ENCODE data around the gene KL.

KL gene

DNA sequence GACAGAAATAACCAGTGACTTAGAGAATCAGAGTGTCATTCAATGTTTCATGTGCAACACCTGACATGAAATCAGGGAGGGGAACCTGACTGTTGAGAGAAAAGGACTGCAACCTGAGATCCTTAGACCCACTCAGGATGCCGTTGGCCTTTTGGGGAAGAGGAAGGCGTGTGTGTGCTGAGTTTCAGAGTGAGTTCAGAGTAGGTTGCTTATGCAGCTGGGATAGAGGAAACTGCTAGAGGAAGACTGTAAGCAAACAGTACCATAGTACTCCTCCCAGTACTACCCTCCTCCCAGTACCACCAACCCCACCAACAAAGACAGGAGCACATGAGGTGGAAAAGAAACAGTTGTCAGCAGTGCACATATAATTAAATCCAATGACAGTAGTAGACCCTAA, 63.7 kb downstream of the KL start:
- no peak for DNase-seq (ENCODE audit: low read depth in 1 of 2, low spot score in 1 of 2)

DNA sequence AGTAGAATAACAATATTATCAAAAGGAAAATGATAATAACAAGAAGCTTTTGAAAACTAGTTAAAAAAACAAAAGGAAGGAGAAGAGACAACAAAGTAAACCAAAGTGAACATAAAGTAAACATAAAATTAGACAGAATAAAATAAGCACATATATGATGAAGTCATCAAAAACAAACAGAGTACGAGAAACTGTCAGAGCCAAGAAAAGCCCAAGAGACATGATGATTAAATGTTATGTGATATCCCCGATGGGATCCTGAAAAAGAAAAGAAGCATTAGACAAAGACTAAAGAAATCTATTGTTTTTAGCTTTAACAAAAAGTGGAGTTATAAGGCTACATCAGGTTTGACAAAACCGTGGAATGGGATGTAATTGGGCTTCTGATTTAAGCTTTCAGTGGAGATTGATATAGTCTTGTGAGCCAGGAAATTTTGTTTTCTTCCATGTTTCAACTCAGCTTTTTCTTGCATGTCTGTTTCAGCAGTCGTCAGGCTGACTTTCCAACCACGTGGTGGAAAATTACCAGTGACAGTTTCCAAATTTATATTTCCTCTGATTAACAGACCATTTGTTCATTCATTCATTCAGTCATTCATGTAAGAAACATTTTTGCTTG, 64.9 kb downstream of the KL start:
- no peak for DNase-seq (ENCODE audit: low read depth in 1 of 2, low spot score in 1 of 2)

DNA sequence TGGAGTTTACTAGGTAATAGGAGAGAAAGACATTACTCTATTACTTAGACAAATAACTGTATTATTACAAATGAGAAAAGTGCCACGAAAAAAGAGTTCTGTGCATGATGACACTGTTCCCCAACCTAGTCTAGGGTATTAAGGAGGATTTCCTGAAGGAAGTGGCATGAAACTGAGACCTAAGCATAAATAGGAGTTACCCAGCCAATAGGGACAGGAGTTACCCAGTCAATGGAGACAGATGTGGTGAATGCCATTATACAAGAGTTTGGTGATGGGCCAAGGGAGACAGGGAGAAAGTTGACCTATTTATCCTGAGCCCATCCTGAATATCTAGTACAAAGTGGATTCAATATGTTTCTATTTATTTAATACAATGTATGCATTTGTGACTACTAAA, 65.4 kb downstream of the KL start:
- no peak for DNase-seq (ENCODE audit: low read depth in 1 of 2, low spot score in 1 of 2)

DNA sequence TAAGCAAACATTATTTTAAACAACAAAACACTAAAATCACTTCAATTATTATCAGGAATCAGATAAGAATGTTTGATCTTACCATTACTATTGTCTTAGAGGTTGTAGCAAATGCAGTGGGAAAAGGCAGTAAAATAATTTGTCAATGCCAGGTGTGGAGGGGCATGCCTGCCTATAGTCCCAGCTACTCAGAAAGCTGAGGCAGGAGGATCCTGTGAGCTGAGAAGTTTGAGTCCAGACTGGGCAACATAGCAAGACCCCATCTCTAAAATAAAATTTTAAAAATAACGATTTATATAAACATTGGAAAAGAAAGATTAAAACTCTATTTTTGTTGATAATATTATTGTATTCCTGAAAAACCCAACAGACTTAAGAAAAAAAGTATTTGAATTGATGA, 66.8 kb downstream of the KL start:
- DNase-seq (ENCODE audit: low read depth in 1 of 2, low spot score in 1 of 2): no peak

DNA sequence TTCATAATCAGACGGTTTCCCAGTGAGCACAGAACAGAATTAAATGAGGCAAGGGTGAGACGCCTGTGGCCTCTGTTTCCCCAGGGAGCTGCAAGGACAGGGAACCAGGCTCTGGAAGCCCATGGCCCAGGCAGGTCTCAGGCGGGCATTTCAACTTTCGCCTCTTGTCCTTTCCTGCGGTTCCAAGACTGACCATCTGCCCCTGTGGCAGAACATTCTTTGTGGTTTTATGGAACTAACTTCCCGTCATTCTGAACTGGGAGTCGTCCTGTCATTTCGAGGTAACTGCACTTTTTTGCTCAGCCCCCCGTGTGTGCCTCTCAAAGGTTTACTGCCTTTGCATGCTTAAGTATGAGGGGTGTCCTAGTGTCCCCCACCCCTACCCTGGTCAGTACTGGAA, 70.9 kb downstream of the KL start:
- DNase-seq (ENCODE audit: low read depth in 1 of 2, low spot score in 1 of 2): no peak

DNA sequence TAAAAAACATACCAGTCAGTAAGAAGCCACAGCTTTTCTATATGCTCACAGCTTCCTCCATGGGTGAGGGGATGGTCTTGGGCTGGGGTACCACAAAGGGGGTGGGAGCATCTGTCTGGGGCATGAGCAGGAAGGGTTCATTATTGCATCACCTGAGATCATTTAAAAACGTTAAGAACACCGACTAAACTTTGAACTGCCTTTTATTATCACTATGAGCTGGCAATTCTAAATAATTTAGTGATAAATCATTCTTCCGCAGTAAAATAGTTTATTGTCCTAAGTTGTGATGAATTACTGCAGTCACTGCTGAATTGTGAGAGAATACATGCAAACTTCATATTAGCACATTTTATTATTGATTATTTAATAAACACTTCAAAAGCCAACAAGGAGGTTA, 71.6 kb downstream of the KL start:
- no peak for DNase-seq (ENCODE audit: low read depth in 1 of 2, low spot score in 1 of 2)

DNA sequence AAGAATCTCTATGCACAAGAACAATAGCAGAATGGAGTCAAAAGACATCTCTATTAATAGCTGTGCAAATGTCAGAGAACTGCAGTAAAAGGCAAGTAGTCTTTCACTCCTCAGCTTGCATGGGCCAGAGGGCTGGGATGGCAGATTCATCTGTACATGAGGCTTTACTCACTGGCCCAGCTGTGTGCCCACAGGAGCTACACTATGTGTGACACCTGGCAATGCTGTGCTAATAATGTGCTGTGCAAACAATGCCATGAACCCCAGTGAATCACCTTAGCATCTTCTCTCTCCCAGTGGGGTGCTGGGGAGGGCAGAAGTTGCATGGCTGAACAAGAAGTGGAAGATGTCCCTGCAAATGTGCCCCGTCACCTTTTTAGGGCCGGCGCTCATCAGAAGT, 73.1 kb downstream of the KL start:
- DNase-seq (ENCODE audit: low read depth in 1 of 2, low spot score in 1 of 2): no peak

DNA sequence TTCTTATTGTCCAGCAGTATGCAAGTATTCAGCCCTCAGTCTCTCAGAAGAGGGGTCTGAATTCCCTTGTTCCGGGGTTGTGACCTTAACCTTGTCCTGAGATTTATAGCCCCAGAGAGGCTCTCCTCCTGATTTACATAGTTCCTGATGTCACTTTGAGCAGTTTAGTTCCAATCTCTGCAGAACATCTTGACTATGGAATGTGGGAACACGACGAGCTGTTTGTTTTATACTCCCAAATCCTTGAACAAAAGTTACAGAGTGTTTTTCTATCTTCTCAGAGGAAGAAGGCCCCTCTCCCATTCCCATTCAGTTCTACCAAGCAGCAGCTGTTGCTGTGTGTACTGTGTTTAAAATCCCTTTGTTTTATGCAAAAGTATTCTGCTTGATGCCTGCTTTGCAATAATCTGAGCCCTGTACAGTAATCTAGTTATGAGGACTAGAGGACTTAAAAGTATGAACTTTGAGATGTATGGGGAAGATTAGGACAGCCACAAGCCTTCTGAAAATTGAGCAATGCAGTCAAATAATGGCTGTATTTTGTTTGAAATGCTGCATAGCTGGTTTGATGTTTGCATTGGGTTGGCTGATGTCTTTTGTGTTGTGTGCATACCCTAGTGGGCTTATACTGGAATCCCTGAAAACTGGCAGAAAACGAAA, 74.7 kb downstream of the KL start:
- no peak for DNase-seq (ENCODE audit: low read depth in 1 of 2, low spot score in 1 of 2)

DNA sequence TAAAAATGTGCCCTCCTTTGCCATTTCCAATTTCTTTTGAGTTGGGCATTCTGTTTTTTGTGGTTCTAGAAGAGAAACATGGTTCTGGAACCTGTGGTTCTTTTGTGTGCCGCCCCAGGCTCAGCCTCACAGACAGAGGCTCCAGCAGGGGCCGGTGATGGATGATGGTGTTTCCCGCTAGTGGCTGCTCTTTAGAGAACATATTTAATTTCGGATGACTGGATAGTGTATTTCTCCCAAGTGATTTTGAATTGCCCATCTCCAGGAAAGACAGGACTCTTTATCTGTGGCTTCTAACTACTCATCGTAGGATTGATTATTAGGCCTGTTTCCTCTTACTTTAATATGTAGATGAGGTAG, 75.2 kb downstream of the KL start:
- DNase-seq (ENCODE audit: low read depth in 1 of 2, low spot score in 1 of 2): no peak

DNA sequence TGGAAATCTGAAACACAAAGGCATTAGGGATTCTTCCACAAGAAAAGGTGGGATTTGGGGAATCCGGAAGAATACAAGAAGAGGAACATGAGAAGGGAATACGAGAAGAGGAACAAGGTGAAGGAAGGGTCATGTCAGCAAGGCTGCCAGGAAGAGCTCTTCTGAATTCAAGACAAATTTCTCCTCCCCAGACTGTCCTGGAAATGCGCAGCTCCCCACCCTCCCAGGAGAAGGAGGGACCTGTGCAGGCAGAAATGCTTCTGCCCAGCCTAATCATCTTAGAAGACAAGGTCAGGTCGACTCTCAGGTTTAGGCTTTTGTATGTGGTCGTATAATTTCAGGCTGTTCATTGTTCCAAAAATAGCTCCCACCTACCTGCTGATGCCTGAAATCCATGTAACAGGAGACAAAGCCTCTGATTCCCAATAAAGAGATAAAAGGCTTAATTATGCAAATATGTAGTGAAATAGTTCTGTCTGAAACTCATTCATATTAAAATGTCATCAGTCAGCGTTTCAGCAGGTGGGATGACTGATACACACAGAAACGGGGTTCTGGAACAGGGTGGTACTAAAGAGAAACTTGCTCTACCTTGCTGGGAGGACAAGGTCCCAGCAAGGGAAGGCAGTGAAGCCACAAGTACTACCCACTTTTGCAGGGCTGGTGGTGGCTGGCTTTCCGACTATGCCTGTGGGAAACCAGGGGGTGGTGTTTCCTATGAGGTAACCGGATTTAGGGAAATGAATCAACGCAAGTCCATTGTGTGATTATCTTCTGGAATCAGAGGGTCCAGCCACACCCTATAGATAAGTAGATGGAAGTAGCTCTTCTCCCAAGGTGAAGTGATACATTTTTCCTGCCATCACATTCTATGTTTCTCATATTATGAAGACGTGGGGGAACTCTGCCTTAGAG, 76.1 kb downstream of the KL start:
- no peak for DNase-seq (ENCODE audit: low read depth in 1 of 2, low spot score in 1 of 2)

DNA sequence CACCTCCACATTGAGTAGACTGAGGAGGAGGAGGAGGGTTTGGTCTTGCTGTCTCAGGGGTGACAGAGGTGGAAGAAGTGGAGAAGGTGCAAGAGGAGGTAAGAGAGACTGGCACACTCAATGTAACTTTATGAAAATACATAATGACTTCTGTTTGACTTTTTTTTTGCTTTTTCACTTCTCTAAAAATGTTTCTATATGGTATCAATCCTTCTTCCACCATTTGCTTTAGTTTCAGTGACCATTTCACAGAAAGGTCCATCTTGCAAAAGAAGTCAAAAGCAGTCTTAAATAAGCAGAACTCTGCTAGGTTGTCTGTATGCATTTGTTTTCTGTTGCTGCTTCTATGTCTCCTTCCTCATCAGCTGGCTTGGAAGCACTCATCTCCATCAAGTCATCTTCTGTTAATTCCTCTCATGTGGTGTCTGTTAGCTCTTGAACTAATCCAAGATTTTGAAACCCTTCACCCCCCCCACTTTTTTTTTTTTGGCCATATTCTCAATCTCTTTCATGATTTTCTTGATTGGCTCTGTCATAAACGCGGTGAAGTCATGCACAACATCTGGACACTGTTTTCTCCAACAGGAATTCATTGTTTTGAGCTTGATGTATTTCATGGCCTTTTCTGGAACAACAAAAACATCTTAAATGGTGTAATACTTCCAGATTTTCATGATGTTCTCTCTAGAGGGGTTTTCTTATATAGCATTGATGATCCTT, 80.8 kb downstream of the KL start:
- DNase-seq (ENCODE audit: low read depth in 1 of 2, low spot score in 1 of 2): no peak

DNA sequence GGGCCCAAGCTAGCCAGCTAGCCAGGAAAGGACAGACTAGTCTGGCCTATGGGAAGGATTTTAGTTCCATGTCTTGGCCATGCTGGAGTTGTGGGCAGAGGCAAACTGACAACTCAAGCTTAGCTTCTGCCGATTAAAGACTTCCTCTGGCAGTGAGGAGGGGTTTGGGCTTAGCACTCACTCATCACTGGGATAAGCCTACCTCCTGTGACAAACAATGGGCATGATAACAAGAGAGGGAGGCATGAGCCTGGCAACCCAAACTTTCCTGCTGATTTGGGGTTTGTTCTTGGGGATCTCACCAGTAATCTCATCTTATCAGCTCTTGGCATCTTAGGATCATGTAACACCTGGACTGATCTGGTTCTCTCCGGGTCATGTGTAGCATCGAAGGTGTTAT, 83.6 kb downstream of the KL start:
- no peak for DNase-seq (ENCODE audit: low read depth in 1 of 2, low spot score in 1 of 2)

DNA sequence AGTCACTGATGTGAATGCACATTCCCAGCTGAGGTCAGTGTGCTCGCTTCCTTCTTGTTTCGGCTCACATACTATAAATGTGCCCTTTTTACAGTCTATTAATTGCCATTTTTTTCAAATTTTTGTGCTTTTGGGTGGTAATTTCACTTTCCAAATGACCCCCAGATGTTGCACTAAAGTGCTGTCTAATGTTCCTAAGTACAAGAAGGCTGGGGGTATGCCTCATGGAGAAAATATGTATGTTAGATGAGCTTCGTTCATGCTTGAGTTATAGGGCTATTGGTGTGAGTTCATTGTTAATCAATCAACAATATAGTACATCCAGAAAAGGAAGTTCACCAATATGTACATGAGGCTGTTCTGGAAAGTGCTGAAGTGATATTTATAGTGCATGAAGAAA, 84.7 kb downstream of the KL start:
- no peak for DNase-seq (ENCODE audit: low read depth in 1 of 2, low spot score in 1 of 2)

DNA sequence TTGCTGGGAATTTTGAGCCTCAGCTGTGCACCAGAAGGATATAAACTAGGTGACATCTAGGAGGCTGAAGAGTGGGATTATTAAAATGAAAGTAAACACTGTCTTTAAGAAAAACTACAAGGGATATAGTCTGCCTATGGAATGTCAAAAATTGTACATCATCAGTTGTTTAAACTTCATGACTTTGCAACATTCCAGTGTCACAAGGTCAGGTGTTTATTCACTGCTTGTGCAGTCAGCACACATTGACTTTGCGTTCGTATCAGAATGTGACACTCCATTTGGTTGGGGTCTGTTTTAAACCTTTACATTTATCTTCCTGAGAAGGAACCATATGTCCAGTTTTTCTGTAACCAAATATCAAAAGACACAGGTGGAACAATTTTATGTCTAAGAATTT, 85.6 kb downstream of the KL start:
- no peak for DNase-seq (ENCODE audit: low read depth in 1 of 2, low spot score in 1 of 2)

DNA sequence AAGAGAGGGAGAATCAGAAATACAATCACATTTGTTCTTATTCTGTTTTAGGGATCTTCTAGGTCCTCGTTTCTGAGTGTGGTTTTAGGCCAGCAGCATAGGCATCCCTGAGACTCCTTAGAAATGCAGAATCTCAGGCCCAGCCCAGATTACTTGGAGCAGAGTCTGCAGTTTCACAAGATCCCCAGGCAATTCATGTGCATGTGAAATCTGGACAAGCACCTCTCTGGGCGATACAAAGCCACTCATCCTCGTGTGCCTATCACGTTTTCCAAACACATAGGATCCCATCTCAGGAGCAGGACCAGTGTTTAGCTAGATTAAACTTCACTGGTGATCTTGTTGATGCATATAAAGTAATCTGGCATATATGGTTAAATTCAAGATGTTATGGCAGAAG, 87.2 kb downstream of the KL start:
- no peak for DNase-seq (ENCODE audit: low read depth in 1 of 2, low spot score in 1 of 2)

DNA sequence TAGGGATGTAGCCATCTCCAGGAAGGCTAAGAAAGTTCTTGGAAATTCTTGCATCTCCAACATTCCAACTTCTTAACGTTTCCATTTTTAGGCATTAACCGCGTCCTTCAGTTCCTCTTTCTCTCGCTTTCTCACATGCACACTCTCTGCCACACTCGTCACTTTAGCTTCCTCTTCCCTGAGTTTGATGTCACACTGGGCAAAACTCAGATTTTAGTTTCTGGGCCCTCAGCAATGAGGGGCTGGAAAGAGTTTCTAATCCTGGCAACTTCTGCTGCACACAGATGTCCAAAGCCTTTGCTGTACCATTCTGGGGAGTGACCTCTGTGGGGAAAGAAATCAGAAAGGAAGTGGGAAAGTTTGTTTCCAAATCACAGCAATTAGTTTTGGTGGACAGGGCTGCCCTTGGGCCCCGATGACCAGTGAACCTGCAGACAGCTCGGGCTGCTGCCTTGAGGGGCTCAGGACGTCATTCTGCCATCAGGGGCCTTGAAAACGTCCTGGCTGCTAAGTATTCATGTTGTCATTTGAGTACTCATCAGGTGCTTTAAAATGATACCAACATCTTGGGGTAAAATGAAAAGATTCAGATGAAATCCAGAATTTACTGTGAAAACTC, 89.3 kb downstream of the KL start:
- no peak for DNase-seq (ENCODE audit: low read depth in 1 of 2, low spot score in 1 of 2)

DNA sequence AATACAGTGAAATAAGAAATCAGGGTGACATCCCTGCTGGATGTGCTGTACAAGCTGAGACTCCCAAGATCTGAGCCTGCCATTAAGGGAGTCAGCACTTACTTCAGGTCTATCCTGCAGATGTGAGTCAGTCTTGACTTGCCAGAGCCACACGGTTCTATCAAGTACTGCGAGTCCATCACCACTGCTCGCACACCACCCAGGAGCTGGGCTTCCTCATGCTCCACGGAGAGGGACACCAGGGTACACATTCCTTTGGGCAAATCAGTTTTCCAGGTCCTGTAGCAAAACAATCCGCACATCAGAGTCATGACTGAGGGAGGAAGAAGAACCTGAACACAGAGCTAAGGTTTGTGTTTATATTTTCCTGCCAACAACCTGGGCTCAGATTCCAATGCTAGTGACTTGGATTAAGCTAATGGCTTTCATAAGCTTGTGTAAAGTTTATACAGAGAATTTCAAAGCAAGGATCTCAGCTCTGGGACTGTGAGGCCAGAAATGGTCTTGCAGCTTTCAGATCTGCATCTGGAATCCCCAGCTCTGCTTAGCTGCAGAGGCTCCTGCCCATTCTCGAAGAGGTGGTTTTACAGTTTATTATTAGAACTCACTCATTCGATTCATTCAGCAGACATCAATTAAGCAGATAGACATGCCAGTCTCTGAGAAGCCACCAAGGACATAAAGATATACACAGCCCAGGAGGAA, 90.6 kb downstream of the KL start:
- DNase-seq (ENCODE audit: low read depth in 1 of 2, low spot score in 1 of 2): no peak

DNA sequence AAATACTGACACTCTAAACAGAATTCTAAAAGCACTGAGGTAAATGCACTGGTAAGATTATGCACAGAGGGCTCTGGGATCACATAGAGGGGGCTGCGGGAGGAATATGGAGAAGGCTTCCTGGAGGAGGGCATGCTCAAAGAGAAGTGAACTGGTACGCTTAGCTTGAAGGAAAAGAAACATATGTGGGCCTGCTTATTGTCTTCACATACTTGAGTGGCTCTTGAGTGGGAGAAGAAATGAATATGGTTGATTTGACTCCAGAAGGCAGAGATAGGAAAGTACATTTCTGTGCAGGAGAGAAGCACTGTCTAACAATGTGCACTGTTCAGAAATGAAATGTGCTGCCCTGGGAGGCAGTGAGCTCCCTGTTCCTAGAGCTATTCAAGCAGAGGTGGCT, 91.1 kb downstream of the KL start:
- no peak for DNase-seq (ENCODE audit: low read depth in 1 of 2, low spot score in 1 of 2)

DNA sequence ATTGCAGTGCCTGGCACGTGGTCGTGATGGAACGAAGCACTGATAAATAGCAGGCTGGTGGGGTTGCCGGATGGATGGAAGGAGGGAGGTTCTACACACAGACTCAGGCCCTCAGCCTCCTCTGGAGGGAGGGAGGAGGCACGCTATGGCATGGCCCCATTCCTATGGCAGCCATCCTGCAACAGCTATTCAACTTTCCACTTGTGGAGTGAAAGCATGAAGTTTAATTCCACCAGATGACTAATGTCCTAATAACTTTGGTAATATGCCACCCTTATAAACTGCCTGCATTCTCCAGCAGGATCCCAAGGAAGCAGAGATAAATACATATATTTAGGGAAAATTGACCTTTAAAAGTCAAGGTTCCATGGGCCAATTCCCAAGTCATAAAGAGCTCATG, 92.4 kb downstream of the KL start:
- DNase-seq (ENCODE audit: low read depth in 1 of 2, low spot score in 1 of 2): no peak

DNA sequence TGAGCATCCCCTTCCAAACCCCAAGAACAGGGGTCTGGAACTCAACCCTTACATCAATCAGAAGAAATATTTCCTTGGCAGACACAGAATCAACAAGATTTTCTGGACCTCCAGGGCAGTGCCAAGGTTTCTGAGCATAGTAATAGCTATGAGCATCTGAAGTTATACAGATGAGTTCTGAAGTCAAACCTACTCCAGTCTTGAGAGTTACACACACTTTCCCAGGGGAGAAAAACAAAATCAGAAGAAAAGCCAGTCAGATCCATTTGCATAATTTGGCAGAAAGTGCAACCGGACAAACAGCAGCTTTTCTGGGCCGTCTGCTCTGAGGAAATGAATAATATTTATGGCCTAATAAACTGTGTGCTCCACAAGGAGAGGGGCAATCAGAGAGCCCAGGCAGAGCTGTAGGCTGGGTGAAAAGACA, 93.1 kb downstream of the KL start:
- DNase-seq (ENCODE audit: low read depth in 1 of 2, low spot score in 1 of 2): no peak

DNA sequence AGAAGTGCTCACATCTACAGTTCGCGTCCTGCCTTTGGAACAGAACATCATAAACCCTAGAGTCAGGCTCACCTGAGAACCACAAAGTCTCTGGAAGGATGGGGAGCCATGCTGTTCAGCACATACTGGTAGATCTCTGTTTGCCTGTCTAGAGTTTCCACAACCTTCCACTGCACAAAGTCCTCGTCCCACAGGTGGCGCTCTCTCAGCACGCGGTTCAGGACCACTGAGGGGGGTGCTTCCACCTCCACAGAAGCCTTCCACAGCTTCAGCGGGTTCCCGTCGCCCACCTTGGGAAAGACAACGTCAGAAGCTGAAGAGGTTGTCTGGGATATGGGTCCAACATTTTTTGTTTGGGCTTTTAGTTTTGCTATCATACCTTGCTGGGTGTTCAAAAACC, 93.6 kb downstream of the KL start:
- no peak for DNase-seq (ENCODE audit: low read depth in 1 of 2, low spot score in 1 of 2)

Measured in activated T-helper 1 cell treated with anti-CD3 and anti-CD28 coated beads, Interleukin-2, amount 50 U/mL, for 16 hours (primary cell).